Fibroblast of lung (primary cell): ENCODE measurements around the gene DBNDD1.

Experiments used
- CTCF ChIP-seq, 2 donors: IDR thresholded peaks in 1 of 2; conservative IDR thresholded peaks in 1 of 2; 1 replicate in 1 of 2; 2 replicates in 1 of 2; pipeline ENCODE4 v1.5.1; 2011 to 2012; ENCODE audit warnings: low read length in 2 of 2, control low read depth in 1 of 2, inconsistent platforms in 1 of 2, low read depth in 1 of 2, mild to moderate bottlenecking in 1 of 2
- EZH2 ChIP-seq: IDR thresholded peaks from 2 replicates; pipeline ENCODE4 v1.5.1; 2012; ENCODE audit warnings: low read length, control low read depth, mild to moderate bottlenecking; ENCODE audit errors: missing control alignments

GRCh38 chr16:90009172-90009899 is 9.9 kb downstream of the DBNDD1 start:
- no peak for TF ChIP-seq CTCF (conservative IDR thresholded peaks at IDR 0.05 in 1 of 2, IDR thresholded peaks at IDR 0.05 in 1 of 2; ENCODE audit: low read depth in 1 of 2, low read length in 2 of 2)
- TF ChIP-seq EZH2: no peak
